IMR-90 (cell line): ENCODE measurements around the gene BORA. TPM values are rescaled to one million over a fixed set of nuclear protein-coding genes. Genes with fewer than 3 reads are reported as not detected.

Experiments
- ATAC-seq: fragments of 200-7000 bp; cut with Tn5 transposase; 2 replicates; pipeline ENCODE4 v1.9.1; 2020; ENCODE audit warnings: low read depth, mild to moderate bottlenecking, moderate library complexity
- BruUV-seq: library from RNA; stranded (reverse); fragments of 400-500 nt; replicated peaks from 2 replicates; lab custom pipeline; 2021; lab: Mats Ljungman, UMichigan
- CTCF ChIA-PET: fragments of 300-600 bp; formaldehyde crosslinking; extraction: SDS; loops from one replicate; lab custom pipeline; 2021; ENCODE audit warnings: antibody characterized with exemption; lab: Yijun Ruan, JAX
- POLR2A ChIA-PET: fragments of 300-600 bp; sonication (Branson Sonifier 250); formaldehyde crosslinking; loops from one replicate; lab custom pipeline; 2022; ENCODE audit warnings: antibody characterized with exemption; ENCODE audit not compliant: unreplicated experiment; lab: Charles Lee
- DNase-seq: peaks from one replicate; pipeline ENCODE4 v3.0.0; 2013
- H2AFZ ChIP-seq: replicated peaks from 2 replicates; pipeline ENCODE3; 2013; ENCODE audit warnings: low read length, mild to moderate bottlenecking; ENCODE audit not compliant: poor library complexity
- H2AK5ac ChIP-seq: 2 replicates; pipeline ENCODE4 v1.6.1; 2013; ENCODE audit warnings: low read depth, low read length, inconsistent platforms
- H2AK9ac ChIP-seq: replicated peaks from 2 replicates; pipeline ENCODE3; 2013; ENCODE audit warnings: mild to moderate bottlenecking, low read depth, low read length, moderate library complexity; ENCODE audit not compliant: poor library complexity
- H2BK120ac ChIP-seq: 2 replicates; pipeline ENCODE4 v1.6.1; 2013; ENCODE audit warnings: low read depth, low read length, inconsistent platforms
- H2BK15ac ChIP-seq: 3 replicates; pipeline ENCODE4 v1.6.1; 2013; ENCODE audit warnings: low read depth, low read length, inconsistent platforms
- H2BK20ac ChIP-seq: 2 replicates; pipeline ENCODE4 v1.6.1; 2013; ENCODE audit warnings: low read depth, mild to moderate bottlenecking, inconsistent platforms, low read length, moderate library complexity
- H2BK5ac ChIP-seq: 2 replicates; pipeline ENCODE4 v1.6.1; 2013; ENCODE audit warnings: mild to moderate bottlenecking, low read depth, low read length, inconsistent platforms; ENCODE audit not compliant: poor library complexity, severe bottlenecking
- H3K14ac ChIP-seq: replicated peaks from 2 replicates; pipeline ENCODE4 v1.6.1; 2013; ENCODE audit warnings: low read depth, low read length, inconsistent platforms
- H3K18ac ChIP-seq: 2 replicates; pipeline ENCODE4 v1.6.1; 2013; ENCODE audit warnings: low read depth, low read length, control low read depth
- H3K23ac ChIP-seq: 2 replicates; pipeline ENCODE4 v1.6.1; 2013; ENCODE audit warnings: low read depth, low read length, inconsistent platforms
- H3K27ac ChIP-seq: 2 replicates; pipeline ENCODE4 v1.5.1; 2013; ENCODE audit warnings: mild to moderate bottlenecking, control low read depth, low read length; ENCODE audit not compliant: insufficient read depth
- H3K27me3 ChIP-seq: 2 replicates; pipeline ENCODE4 v1.6.1; 2013; ENCODE audit warnings: low read length; ENCODE audit not compliant: control insufficient read depth, insufficient read depth
- H3K36me3 ChIP-seq: 2 replicates; pipeline ENCODE4 v1.6.1; 2013; ENCODE audit warnings: low read length, mixed read lengths; ENCODE audit not compliant: control insufficient read depth, insufficient read depth
- H3K4ac ChIP-seq: 2 replicates; pipeline ENCODE4 v1.6.1; 2013; ENCODE audit warnings: low read depth, low read length, inconsistent platforms
- H3K4me1 ChIP-seq: 2 replicates; pipeline ENCODE4 v1.6.1; 2013; ENCODE audit warnings: low read length, mixed read lengths; ENCODE audit not compliant: control insufficient read depth, insufficient read depth
- H3K4me2 ChIP-seq: 2 replicates; pipeline ENCODE4 v1.6.1; 2013; ENCODE audit warnings: low read depth, mild to moderate bottlenecking, control low read depth, low read length, moderate library complexity
- H3K4me3 ChIP-seq: 2 replicates; pipeline ENCODE4 v1.5.1; 2013; ENCODE audit warnings: low read depth, mild to moderate bottlenecking, control low read depth, low read length, moderate library complexity; ENCODE audit not compliant: insufficient read depth
- H3K56ac ChIP-seq: 2 replicates; pipeline ENCODE4 v1.6.1; 2013; ENCODE audit warnings: low read length, inconsistent platforms; ENCODE audit not compliant: insufficient read depth; ENCODE audit errors: extremely low read depth
- H3K79me1 ChIP-seq, 2 experiments: 2 replicates each; pipeline ENCODE4 v1.6.1; 2013; ENCODE audit warnings: low read length in 2 of 2, inconsistent platforms in 1 of 2, low read depth in 1 of 2
- H3K9ac ChIP-seq: 2 replicates; pipeline ENCODE4 v1.6.1; 2013; ENCODE audit warnings: low read depth, low read length, control low read depth
- H3K9me1 ChIP-seq: 2 replicates; pipeline ENCODE4 v1.6.1; 2013; ENCODE audit warnings: low read length, inconsistent platforms; ENCODE audit not compliant: insufficient read depth
- H3K9me3 ChIP-seq: 2 replicates; pipeline ENCODE4 v1.6.1; 2013; ENCODE audit warnings: low read length; ENCODE audit not compliant: control insufficient read depth, insufficient read depth
- H4K20me1 ChIP-seq: 2 replicates; pipeline ENCODE4 v1.6.1; 2013; ENCODE audit warnings: low read length, inconsistent platforms; ENCODE audit not compliant: insufficient read depth
- H4K5ac ChIP-seq: 2 replicates; pipeline ENCODE4 v1.6.1; 2013; ENCODE audit warnings: mild to moderate bottlenecking, low read depth, low read length, control low read depth
- H4K8ac ChIP-seq, 2 experiments: 2 replicates each; pipeline ENCODE4 v1.6.1; 2013; ENCODE audit warnings: low read depth in 2 of 2, low read length in 2 of 2, control low read depth in 1 of 2, inconsistent platforms in 1 of 2
- H4K91ac ChIP-seq: 2 replicates; pipeline ENCODE4 v1.6.1; 2013; ENCODE audit warnings: low read depth, low read length, inconsistent platforms; ENCODE audit not compliant: insufficient read depth
- BHLHE40 ChIP-seq: fragments of 150-350 bp; IDR thresholded peaks from 2 replicates; pipeline ENCODE4 v1.6.1; 2016; ENCODE audit warnings: mild to moderate bottlenecking, low read depth, low read length
- CHD1 ChIP-seq: IDR thresholded peaks from 2 replicates; pipeline ENCODE4 v1.6.1; 2012; ENCODE audit warnings: low read depth, low read length, improper control_type of control experiment
- FOS ChIP-seq: fragments of 150-350 bp; IDR thresholded peaks from 2 replicates; pipeline ENCODE4 v1.6.1; 2016; ENCODE audit warnings: low read depth, low read length
- MAZ ChIP-seq: IDR thresholded peaks from 2 replicates; pipeline ENCODE4 v1.6.1; 2012; ENCODE audit warnings: low read depth, mild to moderate bottlenecking, low read length, improper control_type of control experiment, moderate library complexity, borderline replicate concordance
- MXI1 ChIP-seq: IDR thresholded peaks from 2 replicates; pipeline ENCODE4 v1.6.1; 2012; ENCODE audit warnings: low read depth, mild to moderate bottlenecking, low read length, moderate library complexity, borderline replicate concordance
- RAD21 ChIP-seq: IDR thresholded peaks from 2 replicates; pipeline ENCODE4 v1.6.1; 2012; ENCODE audit warnings: low read length, improper control_type of control experiment
- RCOR1 ChIP-seq: IDR thresholded peaks from 2 replicates; pipeline ENCODE4 v1.6.1; 2012; ENCODE audit warnings: mild to moderate bottlenecking, low read length, improper control_type of control experiment; ENCODE audit not compliant: insufficient replicate concordance
- RFX5 ChIP-seq: IDR thresholded peaks from 2 replicates; pipeline ENCODE4 v1.8.0; 2012; ENCODE audit warnings: low read depth, mild to moderate bottlenecking, low read length, moderate library complexity
- SMC3 ChIP-seq: fragments of 150-350 bp; IDR thresholded peaks from 2 replicates; pipeline ENCODE4 v1.6.1; 2016; ENCODE audit warnings: low read depth, mild to moderate bottlenecking, antibody characterized with exemption, low read length, moderate library complexity
- WGBS, 2 experiments: methylation state at CpG; one replicate each; pipeline versions ENCODE4 v1.1.5 to v1.1.7; 2013; ENCODE audit warnings: missing lambda C conversion rate in 2 of 2; ENCODE audit not compliant: insufficient read length in 1 of 2; ENCODE audit errors: extremely low coverage in 2 of 2; 5-methylcytosine and 5-hydroxymethylcytosine counted together
- dilution Hi-C: fragments of 300-500 bp; cut with HindIII; formaldehyde crosslinking; loops from one replicate; pipeline ENCODE4 v1.14.3; 2018; ENCODE audit warnings: low sequenced_read_pairs; ENCODE audit not compliant: unreplicated experiment
- in situ Hi-C: fragments of 300-500 bp; cut with MboI; formaldehyde crosslinking; loops from 3 replicates; pipeline ENCODE4 v1.14.3; 2019; ENCODE audit warnings: low sequenced_read_pairs, inconsistent platforms, mixed read lengths
- intact Hi-C: fragments of 100-400 bp; cut with micrococcal nuclease; formaldehyde crosslinking; loops from 2 replicates; pipeline ENCODE4 v1.10.0; 2022
- polyA plus RNA-seq, 3 experiments: library from polyadenylated mRNA; depleted of rRNA; stranded (reverse); fragments of >200 nt; gene quantifications; 2 replicates each; pipeline ENCODE4 v1.2.3, GENCODE V29; 2012; ENCODE audit warnings: low replicate concordance in 1 of 3
- total RNA-seq: library from RNA; depleted of rRNA; stranded (reverse); fragments of >200 nt; gene quantifications from 2 replicates; pipeline ENCODE4 v1.2.3, GENCODE V29; 2012
- TF ChIP-seq, protein P1 (sequence below): conservative IDR thresholded peaks from 2 replicates; pipeline ENCODE4 v1.5.1; 2012; ENCODE audit warnings: mild to moderate bottlenecking, low read depth, low read length, improper control_type of control experiment

BORA gene
- total and polyA plus RNA-seq, 2 of the 4 experiments (the other 2 are of a cell fraction), result 4.0 to 12.2 TPM

DNA sequence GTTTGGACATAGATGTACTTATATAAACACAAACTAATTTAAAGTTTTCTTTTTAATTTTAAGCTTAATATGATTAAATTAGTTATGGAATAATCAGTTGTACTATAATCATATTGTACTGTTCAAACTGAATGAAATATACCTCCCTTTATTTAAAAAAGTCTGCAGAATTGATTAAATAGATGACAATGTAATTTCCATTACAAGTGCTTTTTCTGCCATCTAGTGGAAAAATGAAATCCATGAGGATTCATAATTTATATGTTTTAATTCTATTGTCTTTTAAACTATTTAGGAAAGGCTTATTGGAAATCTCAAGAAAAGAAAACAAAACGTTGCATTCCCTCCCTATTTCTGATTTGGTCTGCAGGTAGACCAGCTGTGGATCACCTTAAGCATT is 31.1 kb upstream of the BORA start:
- in situ Hi-C loops, result loop anchor here (25.0 kb wide), 1 partner anchor 1734 kb away; no protein-coding TSS in a partner anchor
- no peak overlapping the region for H2BK5ac ChIP-seq

More for the DNA sequence above, 31.1 kb upstream of the BORA start:
- no peak overlapping the region for H2BK15ac ChIP-seq
- no peak overlapping the region for H2AK9ac ChIP-seq
- H4K5ac ChIP-seq, result no peak overlapping the region
- H3K9ac ChIP-seq, result no peak overlapping the region
- ATAC-seq, result no peak
- H3K56ac ChIP-seq, result no peak overlapping the region
- no peak overlapping the region for H3K14ac ChIP-seq
- H3K27ac ChIP-seq, result no peak overlapping the region
- H3K9me3 ChIP-seq, result no peaks in the 10 kb centered on the region
- no peaks in the 10 kb centered on the region for H3K4me1 ChIP-seq
- H3K4ac ChIP-seq, result no peak overlapping the region
- H3K79me1 ChIP-seq, result no peaks in the 10 kb centered on the region
- POLR2A ChIA-PET, result interaction anchor here (0.9 kb wide), 1 partner anchor 10 kb away, joined by 3 read pairs; no protein-coding TSS in a partner anchor
- no peaks in the 10 kb centered on the region for H3K9me1 ChIP-seq
- DNase-seq, result peak; percentile 10
- no peak overlapping the region for H2AFZ ChIP-seq
- H3K23ac ChIP-seq, result no peak overlapping the region
- H3K4me2 ChIP-seq, result no peak overlapping the region
- BruUV-seq, result no TSS peak
- dilution Hi-C loops, result no loop called here
- WGBS, 2 experiments, result no CpG with 5 or more reads among the region's 1 CpG
- H2BK20ac ChIP-seq, result no peak overlapping the region
- no peak overlapping the region for H2BK120ac ChIP-seq
- no peak overlapping the region for H2AK5ac ChIP-seq
- no peak overlapping the region for H3K4me3 ChIP-seq
- TF ChIP-seq BHLHE40, result no peak
- TF ChIP-seq MAZ, result no peak
- TF ChIP-seq RCOR1, result no peak
- TF ChIP-seq SMC3, result peak; percentile 28; the same call in 1 of the 2 replicates
- TF ChIP-seq MXI1, result no peak
- TF ChIP-seq RFX5, result no peak
- TF ChIP-seq, protein P1, sequence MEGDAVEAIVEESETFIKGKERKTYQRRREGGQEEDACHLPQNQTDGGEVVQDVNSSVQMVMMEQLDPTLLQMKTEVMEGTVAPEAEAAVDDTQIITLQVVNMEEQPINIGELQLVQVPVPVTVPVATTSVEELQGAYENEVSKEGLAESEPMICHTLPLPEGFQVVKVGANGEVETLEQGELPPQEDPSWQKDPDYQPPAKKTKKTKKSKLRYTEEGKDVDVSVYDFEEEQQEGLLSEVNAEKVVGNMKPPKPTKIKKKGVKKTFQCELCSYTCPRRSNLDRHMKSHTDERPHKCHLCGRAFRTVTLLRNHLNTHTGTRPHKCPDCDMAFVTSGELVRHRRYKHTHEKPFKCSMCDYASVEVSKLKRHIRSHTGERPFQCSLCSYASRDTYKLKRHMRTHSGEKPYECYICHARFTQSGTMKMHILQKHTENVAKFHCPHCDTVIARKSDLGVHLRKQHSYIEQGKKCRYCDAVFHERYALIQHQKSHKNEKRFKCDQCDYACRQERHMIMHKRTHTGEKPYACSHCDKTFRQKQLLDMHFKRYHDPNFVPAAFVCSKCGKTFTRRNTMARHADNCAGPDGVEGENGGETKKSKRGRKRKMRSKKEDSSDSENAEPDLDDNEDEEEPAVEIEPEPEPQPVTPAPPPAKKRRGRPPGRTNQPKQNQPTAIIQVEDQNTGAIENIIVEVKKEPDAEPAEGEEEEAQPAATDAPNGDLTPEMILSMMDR, result peak; percentile 47
- peak; percentile 50 for TF ChIP-seq RAD21
- TF ChIP-seq FOS, result no peak
- TF ChIP-seq CHD1, result no peak
- H3K27me3 ChIP-seq, result no peaks in the 10 kb centered on the region; the same call in 1 of the 2 replicates
- no peaks in the 10 kb centered on the region for H4K20me1 ChIP-seq
- H4K91ac ChIP-seq, result no peak overlapping the region
- H3K18ac ChIP-seq, result no peak overlapping the region
- H4K8ac ChIP-seq, result no peak overlapping the region
- intact Hi-C loops, result loop anchor here (1.0 to 10.0 kb wide), 2 partner anchors 53 to 1732 kb away; no protein-coding TSS in a partner anchor
- no peaks in the 10 kb centered on the region for H3K36me3 ChIP-seq
- CTCF ChIA-PET, result interaction anchor here (0.7 to 1.1 kb wide), 2 partner anchors 9 to 148 kb away, joined by 3 to 4 read pairs; no protein-coding TSS in a partner anchor
